HG03378 (cell line): ENCODE measurements around the gene COG5.
"Not testable (repeated sequence)": the region's sequence is repeated elsewhere in the genome, so short reads cannot be mapped to it uniquely, and the experiment has no call there.

Experiments used
- ATAC-seq: cut with Tn5 transposase; IDR thresholded peaks from one replicate; pipeline ENCODE4 v1.9.1; 2021; ENCODE audit warnings: mild to moderate bottlenecking, moderate library complexity; ENCODE audit not compliant: unreplicated experiment

Gene COG5

GRCh38 chr7:107286751-107287621 is 276.7 kb downstream of the COG5 start:
- ATAC-seq: no peak

DNA sequence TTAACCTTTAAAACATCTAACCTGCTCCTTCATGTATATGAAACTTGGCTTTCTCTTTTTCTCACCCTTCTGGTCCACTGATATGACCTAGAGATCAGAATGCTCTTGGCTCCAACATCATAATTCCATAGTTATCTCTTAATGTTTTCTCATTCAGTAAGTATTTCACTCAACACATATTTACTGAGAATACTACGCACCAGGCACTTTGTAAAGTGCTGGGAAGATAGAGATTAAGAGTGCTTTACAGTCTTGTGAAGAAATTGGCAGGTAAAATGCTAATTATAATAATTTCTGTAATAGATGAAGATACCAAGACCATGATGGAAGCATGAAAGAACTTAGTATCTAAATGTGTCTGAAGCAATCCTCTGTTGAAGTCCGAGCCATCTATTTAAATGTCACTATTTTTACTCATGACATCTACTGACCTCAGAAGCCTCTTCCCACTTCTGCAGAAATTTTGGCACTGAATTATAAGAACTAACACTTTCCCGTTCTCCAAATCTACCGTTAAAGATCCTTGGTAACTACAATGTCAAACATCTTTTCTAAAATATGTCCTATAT is 278.7 kb downstream of the COG5 start:
- no peak for ATAC-seq

DNA sequence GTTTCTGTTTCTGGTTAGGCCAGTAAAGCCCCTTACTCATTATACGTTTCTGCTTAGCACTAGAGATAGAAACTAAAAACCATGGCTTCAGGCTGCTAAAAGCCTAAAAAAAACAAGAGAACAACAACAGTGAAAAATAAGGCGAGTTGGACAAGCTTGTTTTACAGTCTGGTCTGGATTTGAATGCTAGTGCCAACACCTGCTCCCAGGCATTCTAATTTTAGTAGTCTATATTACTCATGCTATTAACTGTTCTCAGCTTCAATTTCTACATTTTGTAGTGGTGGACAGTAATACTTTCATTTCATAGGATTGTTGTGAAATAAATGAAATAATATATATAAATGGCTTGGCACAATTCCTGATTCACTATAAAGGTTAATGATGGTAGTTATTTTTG is 286.4 kb downstream of the COG5 start:
- ATAC-seq: no peak

DNA sequence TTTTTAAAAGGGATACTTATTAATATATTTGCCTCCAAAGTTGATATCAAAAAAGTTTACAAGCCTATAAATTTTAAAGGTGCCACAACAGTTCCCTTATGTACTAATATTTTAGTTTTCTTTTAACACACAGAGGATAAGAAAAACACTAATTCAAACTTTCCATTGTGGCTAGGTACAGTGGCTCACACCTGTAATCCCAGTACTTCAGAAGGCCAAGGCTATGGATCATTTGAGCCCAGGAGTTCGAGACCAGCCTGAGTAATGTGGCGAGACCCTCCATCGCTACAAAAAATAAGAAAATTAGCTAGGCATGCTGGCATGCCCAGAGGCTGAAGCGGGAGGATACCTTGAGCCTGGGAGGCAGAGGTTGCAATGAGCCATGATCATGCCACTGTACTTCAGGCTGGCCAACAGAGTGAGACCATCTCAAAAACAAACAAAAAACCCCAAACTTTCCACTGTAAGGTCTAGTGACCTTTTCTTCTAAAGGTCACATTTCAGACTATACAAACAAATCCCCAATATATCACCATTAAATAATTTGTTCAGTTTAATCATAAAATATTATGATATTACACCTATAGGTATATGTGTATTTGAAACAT is 287.4 kb downstream of the COG5 start:
- ATAC-seq: no peak

- no peak for ATAC-seq
Observed at GRCh38 chr7:107274506-107274905, 289.2 kb downstream of the COG5 start.

DNA sequence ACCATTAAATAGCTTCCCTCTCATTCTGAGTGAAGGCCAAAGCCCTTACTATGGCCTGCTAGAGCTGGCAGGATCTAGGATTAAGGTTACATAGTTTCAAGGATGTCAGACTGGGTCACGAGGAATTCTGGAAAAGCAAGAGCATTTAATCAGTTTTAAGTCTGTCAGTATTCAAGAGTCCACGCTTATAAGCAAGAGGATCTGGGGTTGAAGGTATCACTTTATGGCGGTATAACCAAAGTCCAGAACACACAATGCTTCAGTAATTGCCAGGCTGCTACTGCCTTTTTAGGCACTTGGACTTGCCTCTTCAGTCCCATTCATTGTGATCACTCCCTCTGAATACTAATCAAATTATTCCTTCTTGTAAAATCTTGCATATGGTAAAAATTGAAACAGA is 293.9 kb downstream of the COG5 start:
- no peak for ATAC-seq

GRCh38 chr7:107268594-107268993 is 295.1 kb downstream of the COG5 start:
- ATAC-seq: no peak

- no peak for ATAC-seq
Observed at GRCh38 chr7:107267138-107267537, 296.6 kb downstream of the COG5 start.

DNA sequence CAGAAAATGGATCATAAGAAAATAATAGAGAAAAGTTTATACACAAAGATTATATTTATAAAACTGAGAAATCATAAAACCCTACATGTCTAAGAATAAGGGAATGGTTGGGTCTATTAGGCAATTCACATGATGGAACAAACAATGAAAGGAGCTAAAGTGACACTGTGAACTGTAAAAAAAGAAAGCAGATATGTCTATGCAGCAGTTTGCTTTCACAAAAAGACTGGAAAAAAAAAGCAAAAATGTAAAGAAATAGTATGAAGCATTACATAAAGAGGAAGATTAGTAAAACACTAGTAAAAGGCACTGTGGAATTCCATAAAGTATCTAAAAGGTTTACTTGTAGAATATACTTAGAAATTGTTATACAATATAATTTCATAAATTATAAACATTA is 299.0 kb downstream of the COG5 start:
- no peak for ATAC-seq

DNA sequence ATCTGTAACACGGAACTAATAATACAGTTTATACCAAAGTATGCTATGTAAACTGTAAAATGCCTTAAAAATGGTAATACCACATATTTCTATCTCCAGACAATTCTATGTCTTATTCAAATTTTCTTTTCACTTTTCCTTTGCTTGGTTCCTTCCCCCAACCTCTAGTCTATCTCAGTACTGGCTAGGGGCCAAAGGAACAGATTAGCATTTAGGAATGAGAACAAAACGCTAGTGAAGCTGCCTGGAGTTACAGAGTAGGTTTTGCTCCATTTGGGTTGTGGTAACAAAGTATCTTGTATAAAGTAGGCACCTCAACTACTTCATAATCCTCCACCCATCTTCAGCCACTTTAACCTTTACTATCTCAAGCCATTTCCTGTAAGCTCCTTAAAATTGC is 300.9 kb downstream of the COG5 start:
- ATAC-seq: no peak

- ATAC-seq: no peak
Observed at GRCh38 chr7:107258737-107259136, 305.0 kb downstream of the COG5 start.

DNA sequence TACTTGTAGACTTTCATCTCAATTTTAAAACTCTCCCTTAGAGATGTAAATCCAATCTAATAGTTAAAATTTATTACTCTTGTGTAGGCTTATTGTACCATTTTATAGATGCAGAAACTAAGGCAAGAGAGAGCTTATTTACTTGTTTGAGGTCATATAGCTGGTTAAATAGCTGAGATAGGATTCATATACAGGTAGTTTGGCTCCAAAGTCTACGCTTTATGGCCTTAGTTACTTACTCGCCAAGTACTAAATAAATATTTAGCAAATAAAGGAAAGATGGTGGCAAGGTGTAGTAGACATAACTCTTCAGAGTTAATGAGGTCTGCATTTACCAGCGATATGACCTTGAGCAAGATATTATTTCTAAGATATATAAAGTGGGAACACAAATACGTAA is 308.1 kb downstream of the COG5 start:
- ATAC-seq: no peak

- ATAC-seq: no peak
Observed at GRCh38 chr7:107254398-107254985, 309.2 kb downstream of the COG5 start.

GRCh38 chr7:107253599-107253998 is 310.1 kb downstream of the COG5 start:
- ATAC-seq: no peak

DNA sequence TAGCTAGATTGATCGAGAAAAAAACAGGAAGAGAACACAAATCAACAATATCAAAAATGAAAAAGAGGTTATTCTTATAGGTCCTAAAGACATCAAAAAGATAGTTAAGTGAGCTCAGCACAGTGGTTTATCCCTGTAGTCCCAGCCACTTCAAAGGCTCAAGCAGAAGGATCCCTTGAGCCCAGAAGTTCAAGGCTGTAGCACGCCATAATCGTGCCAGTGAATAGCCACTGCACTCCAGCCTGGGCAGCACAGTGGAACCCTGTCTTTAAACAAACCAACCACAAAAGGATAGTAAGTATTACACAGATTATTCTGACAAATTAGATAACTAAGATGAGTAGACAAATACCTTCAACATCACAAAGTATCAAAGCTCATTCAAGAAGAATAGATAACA is 311.8 kb downstream of the COG5 start:
- no peak for ATAC-seq

DNA sequence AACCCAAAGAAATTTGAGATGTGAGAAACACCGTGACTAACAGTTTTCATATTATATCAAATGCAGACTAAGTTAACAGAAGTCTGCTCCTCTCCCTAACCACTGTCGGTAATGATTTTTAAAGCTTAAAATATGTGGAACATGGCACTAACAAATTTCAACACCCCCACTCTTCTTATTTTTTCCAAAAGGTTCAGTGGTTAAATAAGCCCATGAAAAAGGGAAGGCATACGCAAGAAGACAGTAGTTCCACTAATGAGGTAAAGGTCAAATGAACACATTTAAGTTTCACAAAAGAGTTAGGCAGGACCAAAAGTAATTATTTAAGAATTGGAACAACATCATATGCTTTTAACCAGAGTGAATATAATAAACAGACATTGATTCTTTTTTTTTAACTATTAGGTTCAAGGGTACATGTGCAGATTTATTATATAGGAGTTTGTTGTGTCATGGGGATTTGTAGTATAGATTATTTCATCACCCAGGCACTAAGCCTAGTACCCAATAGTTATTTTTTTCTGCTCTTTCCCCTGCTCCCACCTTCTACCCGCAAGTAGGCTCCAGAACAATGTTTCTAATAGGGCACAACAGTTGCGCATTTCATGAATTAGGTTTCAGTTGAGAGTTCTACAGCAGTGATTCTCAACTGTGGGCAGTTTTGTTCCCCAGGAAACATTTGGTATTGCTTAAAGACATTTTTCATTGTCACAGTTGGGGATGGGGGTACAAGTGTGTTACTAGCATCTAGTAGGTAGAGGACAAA is 315.0 kb downstream of the COG5 start:
- no peak for ATAC-seq

DNA sequence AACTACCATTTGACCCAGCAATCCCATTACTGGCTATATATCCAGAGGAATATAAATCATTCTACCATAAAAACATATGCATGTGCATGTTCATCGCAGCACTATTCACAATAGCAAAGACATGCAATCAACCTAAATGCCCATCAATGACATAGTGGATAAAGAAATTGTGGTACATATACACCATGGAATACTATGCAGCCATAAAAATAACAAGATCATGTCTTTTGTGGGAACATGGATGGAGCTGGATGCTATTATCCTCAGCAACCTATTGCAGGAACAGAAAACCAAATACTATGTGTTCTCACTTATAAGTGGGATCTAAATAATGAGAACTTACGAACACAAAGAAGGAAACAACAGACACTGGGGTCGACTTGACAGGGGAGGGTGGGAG is 316.9 kb downstream of the COG5 start:
- not testable (repeated sequence) for ATAC-seq

DNA sequence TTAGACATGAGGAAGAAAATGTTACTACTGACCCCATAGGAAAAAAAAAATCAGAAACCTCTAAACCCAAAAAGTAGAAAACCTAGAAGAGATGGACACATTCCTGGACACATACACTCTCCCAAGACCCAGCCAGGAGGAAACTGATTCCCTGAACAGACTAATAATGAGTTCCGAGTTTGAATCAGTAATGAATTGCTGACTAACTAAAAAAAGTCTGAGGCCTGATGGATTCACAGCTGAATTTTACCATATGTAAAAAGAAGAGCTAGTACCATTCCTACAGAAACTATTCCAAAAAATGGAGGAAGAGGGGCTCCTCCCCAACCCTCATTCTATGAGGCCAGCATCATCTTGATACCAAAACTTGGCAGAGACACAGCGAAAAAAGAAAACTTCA is 319.1 kb downstream of the COG5 start:
- ATAC-seq: no peak

DNA sequence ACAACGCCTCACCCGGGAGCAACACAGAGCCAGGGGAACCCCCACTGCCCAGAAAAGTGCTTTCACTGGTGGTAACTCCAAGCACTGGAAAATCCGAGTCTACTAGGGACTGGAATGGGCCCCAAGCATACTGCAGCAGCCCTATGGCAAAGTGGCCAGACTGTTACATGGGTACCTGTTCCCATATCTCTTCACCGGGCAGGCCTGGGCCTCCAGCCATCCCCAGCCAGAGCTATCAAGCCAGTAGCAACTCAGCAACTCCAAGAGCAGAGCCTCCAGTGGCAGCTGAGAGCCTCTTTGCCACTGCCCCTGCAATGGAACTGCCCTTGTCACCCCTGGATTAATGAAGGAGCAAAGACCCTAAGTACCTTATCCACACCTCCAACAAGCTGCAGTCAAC is 321.5 kb downstream of the COG5 start:
- no peak for ATAC-seq

GRCh38 chr7:107237451-107237850 is 326.3 kb downstream of the COG5 start:
- no peak for ATAC-seq

- ATAC-seq: no peak
Observed at GRCh38 chr7:107236862-107237261, 326.9 kb downstream of the COG5 start.
